Measurements from ENCODE around the gene IRS2. TPM values are rescaled to one million over a fixed set of nuclear protein-coding genes. Genes with fewer than 3 reads are reported as not detected.

Gene IRS2
- total and polyA plus RNA-seq, 2 of the 8 experiments (the other 6 are each of a cell fraction or from before 2014, with no cell fraction given), result 2.6 to 17.0 TPM

GRCh38 chr13:109769921-109770320 lies 16.5 kb downstream of the IRS2 start (continued):
- TF ChIP-seq FOSL1 (IDR thresholded peaks at IDR 0.05; ENCODE audit: insufficient read depth, low read depth, low read length) (no peak), TCF12 (IDR thresholded peaks at IDR 0.05; ENCODE audit: low read depth, low read length) (no peak), ZNF274 (IDR thresholded peaks at IDR 0.05; ENCODE audit: borderline replicate concordance, extremely low read depth, low read length) (no peak)

Measured in H1 (cell line).